ENCODE measurements around the gene PHOSPHO1.
"Not testable (repeated sequence)": the region's sequence is repeated elsewhere in the genome, so short reads cannot be mapped to it uniquely, and the experiment has no call there.

Gene PHOSPHO1

DNA sequence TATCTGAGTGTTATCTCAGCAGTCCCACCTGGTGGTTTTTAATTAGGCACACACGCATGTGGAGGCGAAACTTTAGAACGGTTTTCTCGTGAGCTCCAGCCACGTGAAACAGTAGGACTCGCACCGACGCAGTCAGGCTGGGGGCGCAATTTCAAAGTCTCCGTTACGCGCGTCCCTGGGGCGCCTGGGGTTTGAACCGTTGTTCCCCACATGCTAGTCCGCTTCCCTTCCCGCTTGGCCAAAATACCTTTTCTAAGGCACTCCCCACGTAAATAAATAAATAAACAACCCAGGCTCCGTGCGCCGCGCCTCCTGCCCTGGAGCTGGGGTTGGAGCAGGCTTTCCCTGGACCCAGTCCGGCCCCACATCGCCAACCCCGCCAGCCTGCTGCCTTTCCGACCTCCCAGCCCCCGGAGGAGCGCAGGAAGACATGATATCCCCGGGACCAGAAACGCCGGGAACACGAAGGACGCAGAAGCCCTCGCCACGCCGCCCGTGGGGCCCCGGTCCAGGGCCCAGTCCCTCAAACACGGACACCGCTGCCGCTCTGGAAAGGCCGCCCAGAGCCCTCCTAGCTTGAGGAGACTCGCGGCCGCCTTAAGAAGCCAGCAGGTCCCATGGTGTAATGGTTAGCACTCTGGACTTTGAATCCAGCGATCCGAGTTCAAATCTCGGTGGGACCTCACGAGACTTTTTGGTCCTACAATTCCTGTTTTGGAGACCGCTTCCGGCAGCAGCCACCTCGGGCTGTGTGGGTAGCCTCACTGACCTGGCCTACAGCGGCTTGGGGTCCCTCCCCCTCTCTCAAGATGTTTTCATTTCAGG is 38.5 kb downstream of the PHOSPHO1 start:
- peak; percentile 90 for DNase-seq (ENCODE audit: low spot score)

DNA sequence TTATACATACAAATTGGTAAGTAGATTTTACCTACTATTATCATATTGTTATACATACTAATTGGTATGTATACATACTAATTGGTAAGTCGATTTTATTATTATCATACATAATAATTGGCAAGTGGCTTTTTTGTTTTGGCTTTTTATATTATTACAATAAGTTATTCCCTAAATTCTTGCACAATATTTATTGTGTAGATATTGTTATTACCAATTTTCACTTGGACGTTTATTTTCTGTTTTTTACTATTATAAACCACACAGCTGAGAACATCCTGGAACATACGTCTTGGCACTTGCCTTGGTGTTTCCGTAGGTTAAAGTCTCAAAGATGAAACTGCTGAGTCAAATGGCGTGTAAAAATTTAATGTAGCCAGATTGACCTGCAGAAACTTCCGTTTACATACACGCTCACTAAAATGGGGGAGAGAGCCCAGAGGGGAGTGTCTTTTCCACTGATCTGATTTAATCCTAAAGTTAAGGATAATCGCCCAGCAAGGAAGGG is 39.1 kb downstream of the PHOSPHO1 start:
- DNase-seq (ENCODE audit: low spot score) = no peak

DNA sequence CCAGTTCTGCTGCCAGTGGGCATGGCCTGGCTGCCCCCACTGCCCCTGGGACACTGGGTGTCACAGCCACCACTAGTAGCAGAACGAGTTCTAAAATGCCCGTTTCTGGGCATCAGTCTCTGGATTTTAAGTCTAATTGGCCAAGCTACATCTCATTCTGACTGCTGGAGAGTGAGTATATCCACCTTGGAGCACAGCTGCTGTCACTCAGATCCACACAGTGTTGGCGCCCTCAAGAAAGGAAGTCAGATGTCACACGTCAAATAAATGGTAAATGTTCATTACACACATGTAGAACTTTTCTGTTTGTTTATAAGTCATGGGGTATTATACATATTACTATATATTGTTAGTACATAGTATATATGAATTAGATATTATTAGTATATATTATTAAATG is 39.7 kb downstream of the PHOSPHO1 start:
- DNase-seq (ENCODE audit: low spot score) = no peak

DNA sequence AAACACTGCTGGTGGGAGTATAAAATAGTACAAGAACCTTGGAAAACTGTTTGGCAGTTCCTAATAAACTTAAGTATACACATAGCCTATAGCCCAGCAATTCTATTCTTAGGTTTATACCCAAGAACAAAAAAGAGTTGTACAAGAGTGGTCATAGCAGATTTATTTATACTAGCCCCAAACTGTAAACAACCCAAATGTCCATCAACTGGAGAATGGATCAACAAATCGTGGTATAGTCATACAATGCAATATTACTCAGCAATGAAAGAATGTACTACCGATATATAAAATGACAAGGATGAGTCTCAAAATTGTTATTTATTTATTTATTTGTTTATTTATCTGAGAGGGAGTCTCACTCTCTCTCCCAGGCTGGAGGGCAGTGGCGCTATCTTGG is 43.3 kb downstream of the PHOSPHO1 start:
- no peak for DNase-seq (ENCODE audit: low spot score)

DNA sequence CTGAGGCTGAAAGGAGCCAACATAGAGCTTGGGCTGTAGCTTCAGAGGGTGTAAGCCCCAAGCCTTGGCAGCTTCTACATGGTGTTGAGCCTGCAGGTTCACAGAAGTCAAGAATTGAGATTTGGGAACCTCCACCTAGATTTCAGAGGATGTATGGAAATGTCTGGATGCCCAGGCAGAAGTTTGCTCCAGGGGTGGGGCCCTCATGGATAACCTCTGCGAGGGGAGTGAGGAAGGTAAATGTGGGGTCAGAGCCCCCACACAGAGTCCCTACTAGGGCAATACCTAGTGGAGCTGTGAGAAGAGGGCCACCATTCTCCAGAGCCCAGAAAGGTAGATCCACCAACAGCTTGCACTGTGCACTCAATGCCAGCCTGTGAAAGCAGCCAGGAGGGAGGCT is 45.2 kb downstream of the PHOSPHO1 start:
- not testable (repeated sequence) for DNase-seq (ENCODE audit: low spot score)

DNA sequence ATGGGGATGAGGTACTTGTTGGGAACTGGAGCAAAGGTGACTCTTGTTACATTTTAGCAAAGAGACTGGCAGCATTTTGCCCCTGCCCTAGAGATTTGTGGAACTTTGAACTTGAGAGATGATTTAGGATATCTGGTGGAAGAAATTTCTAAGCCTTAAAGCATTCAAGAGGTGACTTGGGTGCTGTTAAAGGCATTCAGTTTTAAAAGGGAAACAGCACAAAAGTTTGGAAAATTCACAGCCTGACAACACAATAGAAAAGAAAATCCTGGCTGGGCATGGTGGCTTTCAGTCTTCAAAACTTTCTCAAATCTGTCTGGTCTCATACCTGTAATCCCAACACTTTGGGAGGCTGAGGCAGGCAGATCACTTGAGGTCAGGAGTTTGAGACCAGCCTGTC is 46.1 kb downstream of the PHOSPHO1 start:
- not testable (repeated sequence) for DNase-seq (ENCODE audit: low spot score)

DNA sequence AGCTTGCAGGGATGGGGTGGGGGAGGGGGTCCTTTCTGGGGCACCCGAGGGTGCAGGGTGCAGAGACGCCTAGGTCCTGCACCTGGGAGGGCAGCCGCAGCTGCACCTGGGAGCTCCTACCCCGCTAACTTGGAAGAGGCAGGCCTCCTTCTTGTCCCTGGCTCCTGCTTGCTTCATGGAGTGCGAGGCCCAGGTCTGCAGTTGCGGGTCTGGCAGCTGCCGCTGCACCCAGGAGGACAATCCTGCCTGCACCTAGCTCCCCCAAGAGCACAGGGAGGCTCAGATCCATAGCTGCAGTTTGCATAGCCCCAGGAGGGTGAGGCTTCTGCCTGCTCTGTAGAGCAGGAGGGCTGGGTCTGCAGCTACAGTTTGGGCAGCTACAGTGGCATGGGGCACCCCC is 46.8 kb downstream of the PHOSPHO1 start:
- no peak for DNase-seq (ENCODE audit: low spot score)

DNA sequence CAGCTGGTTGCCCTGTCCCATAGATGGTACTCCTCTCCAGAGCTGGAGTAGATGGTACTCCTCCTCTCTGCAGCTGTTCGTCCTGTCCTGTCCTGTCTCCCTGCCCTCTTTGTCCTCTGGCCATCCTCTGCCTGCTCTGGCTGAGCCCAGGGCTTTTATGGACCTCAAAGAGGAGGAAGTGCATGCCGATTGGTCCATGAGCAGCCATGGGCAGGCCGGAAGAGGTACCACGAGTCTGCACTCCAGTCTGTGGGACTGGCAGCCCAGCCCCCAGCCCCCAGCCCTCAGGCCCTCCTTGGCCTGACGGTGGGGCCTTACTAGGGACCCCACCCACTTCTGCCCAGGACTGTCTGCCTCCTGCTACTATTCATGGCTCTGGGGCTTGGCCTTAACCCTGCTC is 47.2 kb downstream of the PHOSPHO1 start:
- no peak for DNase-seq (ENCODE audit: low spot score)

DNA sequence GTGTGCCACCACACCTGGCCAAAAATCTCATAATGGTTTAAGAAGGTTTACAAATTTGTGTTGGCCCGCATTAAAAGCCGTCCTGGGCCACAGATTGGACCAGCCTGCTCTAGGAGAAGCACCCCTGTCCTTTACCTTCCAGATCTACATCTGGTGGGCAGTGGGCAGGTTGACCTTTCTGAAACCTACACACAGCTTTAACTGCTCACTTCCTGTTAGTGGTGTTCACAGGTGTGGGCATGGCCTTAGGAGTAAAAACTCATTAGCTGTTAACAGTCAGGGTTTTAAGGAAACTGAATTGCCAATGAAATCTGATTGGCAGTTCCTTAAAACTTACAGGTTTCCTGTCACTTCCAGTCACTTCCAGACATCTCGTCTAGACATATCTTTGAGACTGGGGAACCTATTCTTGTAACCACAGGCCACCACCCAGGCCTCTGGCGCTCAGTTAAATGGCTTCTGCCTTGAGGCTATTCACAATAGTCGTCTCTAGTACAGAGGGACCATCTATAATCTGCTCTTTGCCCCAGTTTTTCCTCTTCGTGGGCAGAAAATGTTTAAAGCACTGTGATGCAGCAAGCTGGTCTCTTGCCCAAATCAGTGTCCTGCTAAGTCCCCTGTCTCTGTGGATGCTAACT is 49.5 kb downstream of the PHOSPHO1 start:
- DNase-seq (ENCODE audit: low spot score) = no peak

DNA sequence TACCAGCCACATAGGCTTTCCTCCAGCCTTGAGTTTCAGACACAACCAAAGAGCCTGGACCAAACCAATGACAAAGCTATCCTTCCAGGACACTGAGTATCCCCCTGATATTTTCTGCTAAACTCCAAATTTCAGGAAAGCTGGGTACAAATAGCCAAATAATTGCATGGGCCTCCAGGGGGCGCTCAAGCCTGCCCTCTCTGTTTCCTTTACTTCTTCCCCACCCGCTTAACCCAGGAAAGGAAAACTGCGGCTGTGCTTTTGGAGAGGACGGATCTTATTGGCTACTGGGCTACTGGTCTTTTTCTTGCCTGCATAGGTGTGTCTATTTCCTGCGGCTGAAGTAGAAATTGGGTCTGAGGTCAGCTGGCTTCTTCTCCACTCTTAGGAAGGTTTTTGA is 50.3 kb downstream of the PHOSPHO1 start:
- peak; percentile 67 for DNase-seq (ENCODE audit: low spot score)

DNA sequence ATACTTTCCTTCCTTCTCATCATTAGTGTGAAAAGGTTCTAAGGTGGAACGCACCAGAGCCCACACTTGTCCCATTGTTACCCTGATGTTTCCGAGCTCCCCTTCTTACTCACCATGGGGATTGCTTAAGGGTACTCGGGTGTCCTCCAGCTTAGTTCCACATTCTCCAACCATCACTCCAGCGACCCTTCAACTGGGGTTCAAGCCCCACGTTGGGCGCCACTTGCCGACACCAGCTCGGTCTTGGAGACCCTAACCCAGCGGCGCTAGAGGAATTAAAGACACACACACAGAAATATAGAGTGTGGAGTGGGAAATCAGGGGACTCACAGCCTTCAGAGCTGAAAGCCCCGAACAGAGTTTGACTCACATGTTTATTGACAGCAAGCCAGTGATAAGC is 54.6 kb downstream of the PHOSPHO1 start:
- DNase-seq (ENCODE audit: low spot score) = not testable (repeated sequence)

All from hematopoietic multipotent progenitor cell treated with erythropoietin and hydrocortisone succinate and interleukin-3 and kit ligand, for 15 days (in vitro differentiated cells).